ENCODE results near the gene DDT.
"Not testable (repeated sequence)": the region's sequence is repeated elsewhere in the genome, so short reads cannot be mapped to it uniquely, and the experiment has no call there.

- not testable (repeated sequence) for TF ChIP-seq EZH2phosphoT487 (IDR thresholded peaks at IDR 0.05)
- TF ChIP-seq, protein P1, sequence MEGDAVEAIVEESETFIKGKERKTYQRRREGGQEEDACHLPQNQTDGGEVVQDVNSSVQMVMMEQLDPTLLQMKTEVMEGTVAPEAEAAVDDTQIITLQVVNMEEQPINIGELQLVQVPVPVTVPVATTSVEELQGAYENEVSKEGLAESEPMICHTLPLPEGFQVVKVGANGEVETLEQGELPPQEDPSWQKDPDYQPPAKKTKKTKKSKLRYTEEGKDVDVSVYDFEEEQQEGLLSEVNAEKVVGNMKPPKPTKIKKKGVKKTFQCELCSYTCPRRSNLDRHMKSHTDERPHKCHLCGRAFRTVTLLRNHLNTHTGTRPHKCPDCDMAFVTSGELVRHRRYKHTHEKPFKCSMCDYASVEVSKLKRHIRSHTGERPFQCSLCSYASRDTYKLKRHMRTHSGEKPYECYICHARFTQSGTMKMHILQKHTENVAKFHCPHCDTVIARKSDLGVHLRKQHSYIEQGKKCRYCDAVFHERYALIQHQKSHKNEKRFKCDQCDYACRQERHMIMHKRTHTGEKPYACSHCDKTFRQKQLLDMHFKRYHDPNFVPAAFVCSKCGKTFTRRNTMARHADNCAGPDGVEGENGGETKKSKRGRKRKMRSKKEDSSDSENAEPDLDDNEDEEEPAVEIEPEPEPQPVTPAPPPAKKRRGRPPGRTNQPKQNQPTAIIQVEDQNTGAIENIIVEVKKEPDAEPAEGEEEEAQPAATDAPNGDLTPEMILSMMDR (IDR thresholded peaks at IDR 0.05) = not testable (repeated sequence)
These were observed 5.5 kb upstream of the DDT start, which contains the start of gene GSTT2 for GRCh38 chr22:23979557-23980240.

All from neural progenitor cell (in vitro differentiated cells).